ENCODE measurements around the gene FIBCD1.

DNA sequence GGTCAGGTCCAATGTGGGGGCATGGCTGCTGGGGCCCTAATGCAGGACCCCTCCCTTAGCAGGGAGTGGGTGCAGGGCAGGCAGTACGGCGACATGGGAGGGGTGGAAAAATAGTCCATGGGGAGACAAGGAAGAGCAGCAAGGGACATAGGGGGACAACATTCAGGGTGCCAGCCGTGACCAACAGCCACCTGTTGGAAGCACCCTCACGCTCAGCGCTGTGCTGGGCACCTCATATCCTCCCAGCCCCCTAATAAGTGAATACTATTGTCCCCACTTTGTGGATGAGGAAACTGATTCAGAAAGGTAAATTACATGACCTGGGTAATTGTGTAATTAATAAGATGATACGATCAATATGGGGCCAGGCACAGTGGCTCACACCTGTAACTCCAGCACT, 3.0 kb upstream of the FIBCD1 start:
- TF ChIP-seq EZH2phosphoT487 (IDR thresholded peaks at IDR 0.05; ENCODE audit: insufficient read depth, low read depth) = no peak
- no peak for TF ChIP-seq EZH2 (IDR thresholded peaks at IDR 0.05; ENCODE audit: insufficient read depth, poor library complexity, severe bottlenecking)
